A673 (cell line): ENCODE results near the gene C4BPA.

ENCODE experiments used
- CTCF ChIP-seq: fragments of 300-800, 200-600 bp; sonication (generic); conservative IDR thresholded peaks from 2 replicates; pipeline ENCODE4 v1.5.1; 2017; ENCODE audit warnings: low read depth, mild to moderate bottlenecking, antibody characterized with exemption, low read length, moderate library complexity, mixed read lengths
- EZH2 ChIP-seq: fragments of 200-600 bp; sonication (generic); IDR thresholded peaks from 2 replicates; pipeline ENCODE4 v1.6.1; 2017; ENCODE audit warnings: borderline replicate concordance, low read depth, mild to moderate bottlenecking, mixed read lengths, antibody characterized with exemption, low read length; ENCODE audit not compliant: poor library complexity, severe bottlenecking

GRCh38 chr1:207130252-207131036 lies 26.4 kb downstream of the C4BPA start:
- TF ChIP-seq CTCF (no peak), EZH2 (no peak)
